HUDEP-2 (cell line): Measurements from ENCODE around the gene KAT6B.
A peak's percentile ranks its signal among the peaks of the same experiment; 100 is the strongest.

Source experiments
- DNase-seq, 76 experiments: peaks; one replicate each; lab custom pipeline; 2025; ENCODE audit not compliant: unreplicated experiment in 76 of 76; lab: John Stamatoyannopoulos, UW

The KAT6B gene

DNA sequence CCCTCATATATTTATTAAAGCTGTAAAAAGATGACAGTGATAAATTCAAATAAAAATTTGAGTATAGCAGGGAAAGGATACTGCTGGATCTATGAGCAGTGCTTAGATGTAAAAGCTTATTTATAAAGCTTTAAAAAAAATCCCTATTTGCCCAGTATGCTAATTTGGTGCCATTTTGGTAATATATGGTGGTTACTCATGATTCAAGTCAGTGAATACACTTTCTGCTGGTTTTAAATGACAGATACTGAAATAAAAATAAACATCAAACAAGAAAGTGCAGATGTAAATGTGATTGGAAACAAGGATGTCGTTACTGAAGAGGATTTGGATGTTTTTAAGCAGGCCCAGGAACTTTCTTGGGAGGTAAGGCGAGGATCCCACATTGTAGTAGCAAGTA, 150.7 kb downstream of the KAT6B start:
- no peak for DNase-seq

DNA sequence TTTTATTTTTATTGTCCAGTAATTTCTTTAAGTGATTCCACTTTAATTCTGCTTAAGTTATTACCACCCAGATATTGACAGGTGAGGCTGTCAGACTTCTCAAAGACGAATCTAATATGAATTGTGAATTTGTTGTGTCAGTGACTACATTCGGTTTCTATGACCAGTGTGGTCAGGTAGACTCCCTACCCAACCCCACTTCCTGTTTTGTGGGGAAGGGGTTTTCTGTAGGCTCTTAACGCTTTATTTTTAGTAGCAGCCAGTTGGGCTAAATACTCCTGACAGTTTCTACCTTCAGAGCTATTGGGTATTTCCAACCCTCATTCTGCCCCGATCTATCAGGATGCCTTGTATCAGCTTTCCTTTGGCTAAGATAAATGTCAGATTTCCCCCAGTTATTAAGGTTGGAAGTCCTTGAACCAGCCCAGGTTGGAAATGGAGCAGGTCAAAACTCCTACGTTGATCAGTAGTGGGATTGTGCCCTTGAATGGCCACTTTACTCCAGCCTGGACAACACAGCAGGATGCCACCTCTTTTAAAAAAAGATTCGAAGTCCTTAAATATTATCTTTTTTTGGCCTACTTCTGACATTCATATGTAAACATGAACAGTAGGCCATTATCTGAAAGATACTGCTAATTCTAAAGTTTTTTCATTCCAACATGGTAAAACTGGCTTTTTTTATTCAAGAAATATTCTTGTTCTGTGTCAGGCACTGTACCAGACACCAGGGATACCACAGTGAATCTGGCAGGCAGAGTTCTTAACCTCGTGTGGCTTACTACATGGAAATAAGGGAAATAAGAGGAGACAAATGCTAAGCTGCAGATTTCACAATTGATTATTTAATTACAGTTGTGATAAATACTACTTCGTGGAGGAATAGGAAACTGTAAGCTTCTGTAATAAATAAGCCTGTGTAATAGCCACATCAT, 151.8 kb downstream of the KAT6B start:
- no peak for DNase-seq

DNA sequence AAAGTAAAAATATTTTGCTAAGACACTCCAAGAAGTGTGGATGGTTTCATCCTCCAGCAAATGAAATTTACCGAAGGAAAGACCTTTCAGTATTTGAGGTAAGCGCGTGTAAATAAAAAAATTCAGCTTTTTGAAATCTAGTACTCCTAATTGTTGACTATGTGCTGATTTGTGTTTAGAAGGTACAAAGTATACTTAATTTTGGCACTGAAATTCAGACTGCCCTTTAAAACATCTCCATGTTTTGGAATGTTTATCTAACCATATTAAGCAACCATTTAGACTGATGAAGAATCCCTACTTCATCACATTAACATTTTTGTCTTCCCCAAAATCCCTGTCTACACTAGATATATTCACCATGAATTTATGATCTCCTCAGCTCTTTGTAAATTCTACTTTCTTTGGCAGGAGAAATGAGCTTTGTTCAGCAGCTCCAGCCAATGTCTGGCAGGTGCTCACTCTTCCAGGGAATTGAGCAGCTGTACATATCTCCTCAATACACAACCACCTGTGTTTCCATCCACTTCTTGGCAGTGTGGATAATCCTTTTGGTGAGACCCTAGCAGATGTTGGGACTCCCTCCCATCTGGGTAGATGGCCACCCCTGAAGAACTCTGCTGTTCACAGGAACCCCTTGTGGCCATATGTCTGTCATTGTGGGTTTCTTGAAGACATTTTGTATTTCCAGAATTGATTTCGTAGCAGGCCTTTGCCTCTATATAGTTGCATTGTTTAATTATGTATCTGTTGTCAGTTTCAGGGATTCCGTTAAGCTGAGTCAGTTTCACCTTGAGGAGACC, 155.6 kb downstream of the KAT6B start:
- DNase-seq, result no peak

DNA sequence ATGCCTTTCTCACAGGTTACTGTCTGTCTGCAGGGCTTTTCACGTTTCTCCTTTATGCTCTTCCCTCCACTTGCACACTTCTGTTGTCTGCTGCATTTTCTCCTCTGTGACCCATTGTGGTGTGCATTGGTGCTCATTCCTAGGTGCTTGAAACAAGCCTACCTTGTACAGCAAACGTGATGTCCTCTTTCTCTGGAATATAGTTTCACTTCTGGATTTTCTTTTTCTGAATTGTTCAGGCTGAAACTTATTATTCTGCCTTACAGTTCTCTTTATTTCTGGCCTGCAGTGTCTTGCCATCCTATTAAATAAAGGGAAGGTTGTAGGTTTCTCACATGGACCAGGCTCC, 156.2 kb downstream of the KAT6B start:
- DNase-seq, result no peak

DNA sequence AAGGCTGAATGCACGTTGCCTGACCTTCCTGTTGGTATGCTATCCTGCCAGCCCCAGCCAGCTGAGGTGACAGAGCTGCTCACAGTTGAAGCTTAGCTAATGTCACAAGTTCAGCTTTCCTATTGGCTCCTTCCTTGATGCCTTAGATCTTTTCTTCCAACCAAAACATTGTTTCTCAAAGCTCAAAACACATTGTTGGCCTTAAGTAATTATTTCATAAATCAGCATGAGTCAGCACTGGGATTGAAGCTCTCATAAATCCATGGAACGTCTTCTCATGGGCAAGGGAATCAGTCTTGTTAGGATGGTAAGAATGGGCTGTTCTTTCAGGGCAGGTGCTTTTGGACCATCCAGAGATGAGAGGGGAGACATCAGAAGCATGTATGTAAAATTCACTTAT, 157.0 kb downstream of the KAT6B start:
- DNase-seq, result no peak

DNA sequence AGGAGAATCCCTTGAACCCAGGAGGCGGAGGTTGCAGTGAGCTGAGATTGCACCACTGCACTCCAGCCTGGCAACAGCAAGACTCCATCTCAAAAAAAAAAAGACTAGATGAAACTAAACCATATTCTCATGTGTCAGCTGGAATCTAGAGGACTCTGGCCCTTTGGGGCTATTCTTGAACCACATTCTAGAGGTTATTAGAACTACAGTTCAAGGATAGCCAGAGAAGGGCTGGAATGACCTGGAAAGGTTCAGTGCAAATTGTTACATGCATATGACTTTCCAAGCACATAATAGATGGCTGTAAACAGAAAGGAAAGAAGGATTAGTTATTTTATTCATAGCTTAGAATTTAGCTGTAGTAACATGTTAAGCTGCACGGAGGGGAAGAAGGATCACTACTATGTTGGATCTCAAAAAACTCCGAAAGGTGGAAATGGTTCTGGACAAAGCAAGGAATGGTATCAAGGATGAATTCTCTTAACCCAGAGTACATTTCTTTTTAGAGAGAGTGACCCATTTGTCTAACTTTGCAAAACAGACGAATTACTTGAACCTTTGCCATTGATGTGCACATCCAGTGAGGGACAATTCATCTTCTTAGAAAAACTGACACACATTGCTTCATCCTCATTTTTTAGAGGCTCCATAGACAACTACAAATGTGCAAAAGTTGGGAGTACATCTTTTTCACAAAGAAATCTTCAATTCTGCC, 161.1 kb downstream of the KAT6B start:
- no peak for DNase-seq

DNA sequence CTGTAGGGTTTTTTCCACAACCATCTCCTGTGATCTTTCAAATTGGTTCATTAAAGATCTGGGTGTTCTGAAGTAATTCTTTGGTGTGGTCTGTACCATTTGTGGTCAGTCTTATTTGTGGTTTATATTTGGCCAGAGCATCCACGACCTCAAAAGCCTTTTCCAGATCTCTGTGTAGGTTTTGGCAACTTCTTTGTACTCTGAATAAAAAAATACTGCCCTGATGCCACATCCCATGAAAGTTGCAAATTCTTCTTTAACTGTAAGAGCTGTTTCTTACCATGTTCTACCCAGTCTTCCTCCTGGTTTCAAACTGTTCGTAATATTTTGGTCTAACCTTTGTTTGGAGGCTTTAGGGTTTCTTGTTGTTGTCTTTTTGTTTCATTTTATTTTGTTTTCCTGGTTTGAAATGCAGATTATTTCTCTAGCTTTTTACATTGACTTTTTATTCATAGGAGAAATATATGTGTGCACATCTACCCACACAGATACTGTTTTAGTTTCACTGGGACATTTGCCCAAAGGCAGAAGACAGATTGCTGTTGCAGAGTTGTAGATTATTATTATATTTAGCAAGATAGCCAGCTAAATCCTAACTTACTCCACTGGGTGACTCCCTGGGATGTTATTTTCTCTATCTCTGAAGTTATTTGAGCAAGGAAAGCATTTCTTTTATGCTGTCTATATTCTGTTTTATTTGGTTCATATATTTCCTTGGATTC, 161.8 kb downstream of the KAT6B start:
- DNase-seq, result no peak

DNA sequence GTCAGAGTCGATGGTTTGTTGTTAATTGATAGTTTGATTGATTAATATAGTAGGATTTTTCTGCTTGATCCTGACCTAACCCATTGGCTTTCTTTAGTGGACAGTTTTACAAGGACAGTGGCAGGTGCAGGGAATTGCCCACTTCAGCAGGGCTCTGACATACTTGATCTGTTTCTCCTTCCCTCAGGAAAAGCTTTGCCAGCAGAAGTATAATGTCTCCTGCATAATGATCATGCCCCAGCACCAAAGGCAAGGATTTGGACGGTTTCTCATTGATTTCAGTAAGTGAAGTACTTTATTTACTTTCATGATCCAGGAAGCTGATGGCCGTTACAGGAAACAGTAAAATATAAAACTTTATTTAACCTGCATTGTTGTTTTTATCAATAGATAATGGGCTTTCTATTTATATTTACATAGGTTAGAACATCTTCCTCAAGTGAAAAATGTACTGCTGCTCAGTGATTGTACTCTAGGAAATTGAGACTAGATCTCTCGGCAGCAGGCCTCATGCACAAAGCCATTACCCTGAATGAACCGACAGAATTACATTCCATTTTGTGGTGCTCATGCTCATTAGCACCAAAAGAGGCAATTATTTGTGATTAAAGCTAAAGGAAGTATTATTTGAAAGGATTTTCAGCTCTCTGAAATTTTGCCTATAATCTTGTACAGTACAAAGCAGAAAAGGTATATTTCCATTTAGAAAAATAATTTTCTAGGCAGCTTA, 162.6 kb downstream of the KAT6B start:
- DNase-seq, result no peak

DNA sequence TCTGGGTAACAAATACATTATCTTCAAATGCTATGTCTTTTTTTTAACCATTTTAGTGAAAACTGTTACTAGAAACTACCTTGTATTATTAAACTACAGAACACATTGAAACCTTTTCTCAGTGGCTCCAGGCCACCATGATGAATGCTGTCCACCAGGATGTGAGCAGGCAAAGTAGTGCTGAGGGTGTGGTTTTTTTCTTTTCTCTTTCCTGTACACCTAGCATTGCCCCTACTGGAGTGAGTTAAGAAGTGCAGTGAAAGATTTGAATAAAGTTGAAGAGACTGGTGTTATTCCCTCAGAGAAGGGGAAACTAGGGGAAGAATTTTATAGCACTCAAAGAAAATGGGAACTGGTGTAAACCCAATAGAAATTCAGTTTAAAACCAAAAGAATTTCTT, 165.0 kb downstream of the KAT6B start:
- DNase-seq, result peak in 22 of 76 experiments; percentile 5 to 45 (median 20)

DNA sequence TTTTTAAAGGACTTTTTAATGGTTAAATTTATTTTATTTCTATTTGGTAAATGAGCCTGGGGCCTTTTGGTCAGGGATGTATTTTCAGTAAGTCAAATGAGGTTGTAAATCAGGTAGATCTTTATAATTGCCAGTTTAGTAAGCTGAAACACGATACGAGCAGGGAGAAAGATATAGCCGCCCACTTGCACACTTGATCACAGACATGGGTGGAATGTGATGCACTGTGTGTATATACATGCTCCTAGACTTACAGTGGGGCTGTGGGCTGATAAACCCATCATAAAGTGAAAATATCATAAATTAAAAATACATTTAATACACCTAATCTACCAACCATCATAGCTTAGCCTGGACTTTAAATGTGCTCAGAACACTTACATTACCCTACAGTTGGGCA, 165.7 kb downstream of the KAT6B start:
- no peak for DNase-seq

DNA sequence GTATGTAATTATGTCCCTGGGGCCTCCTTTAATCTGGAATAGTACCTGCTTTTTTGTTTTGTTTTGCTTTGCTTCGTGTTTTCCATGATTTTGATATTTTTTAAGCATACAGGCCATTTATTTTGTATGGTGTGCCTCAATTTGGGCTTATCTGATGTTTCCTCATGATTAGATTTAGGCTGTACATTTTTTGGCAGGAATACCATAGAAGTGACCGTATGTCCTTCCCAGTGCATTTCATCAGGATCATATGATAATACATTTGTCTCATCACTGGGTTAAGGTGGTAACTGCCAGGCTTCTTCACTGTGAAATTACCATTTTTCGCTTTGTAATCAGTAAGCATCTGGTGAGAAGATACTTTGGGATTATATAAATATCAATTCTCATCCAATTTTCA, 167.2 kb downstream of the KAT6B start:
- DNase-seq, result no peak

DNA sequence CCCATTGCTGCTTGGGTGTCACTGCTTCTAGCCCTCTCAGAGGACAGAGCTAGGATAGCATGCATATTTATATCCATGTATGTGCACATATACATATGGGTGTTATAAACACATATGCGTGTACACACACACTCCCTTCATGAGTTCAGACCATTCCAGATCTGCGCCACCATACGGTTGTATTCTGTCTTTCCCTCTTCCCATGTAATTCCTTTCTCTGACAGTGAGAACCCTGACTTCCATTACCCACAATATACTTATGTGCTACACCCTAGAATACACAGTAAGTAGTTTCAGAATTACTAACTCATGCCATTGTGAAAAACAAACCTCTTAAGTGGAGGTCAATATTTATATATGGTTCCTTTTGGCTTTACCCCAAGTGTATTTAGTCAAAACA, 168.5 kb downstream of the KAT6B start:
- DNase-seq, result no peak

DNA sequence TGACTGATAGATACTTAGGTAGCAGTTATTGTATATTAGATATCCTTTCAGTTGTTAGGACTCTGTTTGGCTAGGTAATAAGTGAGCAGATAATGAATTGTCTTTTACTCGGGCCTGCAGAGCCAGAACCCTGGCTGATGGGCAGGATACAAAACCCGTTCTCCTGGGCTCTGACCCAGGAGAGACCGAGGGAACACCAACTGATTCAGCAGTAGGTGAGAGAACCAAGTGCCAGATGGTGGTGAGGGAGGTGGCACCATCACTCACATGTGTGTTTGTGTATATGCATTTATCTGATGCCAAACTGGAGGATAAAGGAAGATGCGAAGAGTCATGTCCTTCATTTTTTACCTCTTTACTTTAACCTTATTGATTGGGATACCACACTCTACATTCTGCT, 169.4 kb downstream of the KAT6B start:
- no peak for DNase-seq

DNA sequence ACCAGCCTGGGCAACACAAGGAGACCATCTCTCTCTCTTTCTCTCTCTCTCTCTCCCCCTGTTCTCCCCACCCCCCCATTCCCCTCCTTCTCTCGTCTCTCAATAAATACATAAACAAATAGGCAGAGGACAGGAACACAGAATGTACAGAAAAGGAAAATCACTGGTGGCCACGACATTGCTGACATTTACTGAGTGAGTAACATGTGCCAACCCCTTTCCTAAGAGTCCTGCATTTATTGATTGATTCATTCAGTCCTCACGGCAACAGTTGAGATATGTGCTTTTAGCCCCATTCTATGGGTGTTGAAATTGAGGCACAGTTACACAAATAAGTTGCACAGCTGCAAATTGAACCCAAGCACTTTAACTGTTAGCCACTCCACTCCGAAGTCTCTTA, 170.8 kb downstream of the KAT6B start:
- no peak for DNase-seq

DNA sequence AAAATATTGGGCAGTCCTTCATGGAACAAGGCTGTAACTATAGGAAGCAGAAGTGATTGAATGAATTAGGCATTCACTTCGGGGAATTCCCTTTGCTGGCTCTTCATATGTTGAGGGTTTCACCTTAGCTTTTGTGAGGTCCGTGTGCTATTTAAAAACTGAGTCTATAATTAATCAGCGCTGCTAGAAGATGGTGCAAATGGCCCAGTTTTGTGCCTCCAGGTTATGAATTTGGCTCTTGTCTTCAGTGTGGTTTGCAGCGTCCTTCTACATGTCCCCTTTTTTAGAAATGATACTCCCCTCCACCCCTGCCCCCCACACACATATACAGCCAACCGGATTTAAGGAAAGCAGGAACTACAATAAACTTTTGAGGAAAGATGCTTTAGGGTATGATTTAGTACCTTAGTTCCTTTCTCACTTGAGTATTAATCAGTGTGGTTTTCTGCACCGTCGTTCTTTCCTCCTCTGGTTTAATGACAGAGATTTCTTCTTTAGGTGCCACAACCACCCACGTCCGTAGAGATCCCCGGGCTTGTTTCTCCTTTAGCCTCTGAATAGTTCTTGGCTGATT, 174.4 kb downstream of the KAT6B start:
- DNase-seq, result no peak

DNA sequence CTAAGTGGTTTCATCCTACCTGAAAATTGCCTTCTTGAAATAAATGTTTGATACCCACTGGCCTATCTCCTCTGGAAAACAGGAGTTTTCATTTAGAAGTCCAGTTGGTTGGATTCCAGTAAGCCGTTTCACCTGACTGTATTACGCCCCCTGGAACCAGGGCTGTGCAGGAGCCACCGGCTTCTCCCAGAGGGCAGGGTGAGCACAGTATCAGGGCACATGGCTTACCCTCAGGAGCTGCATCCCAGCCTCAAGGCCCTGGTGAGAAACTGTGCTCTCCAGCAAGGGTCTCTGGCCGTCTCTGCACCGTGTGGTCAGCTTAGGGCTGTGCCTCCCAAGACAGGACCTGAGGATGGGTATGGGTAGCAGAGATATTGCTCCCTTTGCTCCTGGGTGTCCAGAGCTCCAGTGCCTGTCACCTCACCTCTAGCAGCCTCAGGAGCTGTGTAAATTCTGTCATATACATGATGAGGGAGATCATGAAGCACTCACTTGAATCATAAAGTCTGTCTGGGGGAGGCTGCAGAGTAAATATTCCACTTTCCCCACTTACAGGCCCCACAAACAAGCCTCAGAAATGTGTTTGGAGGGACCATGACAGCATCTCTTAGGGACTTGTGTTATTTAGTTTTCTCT, 175.4 kb downstream of the KAT6B start:
- DNase-seq, result no peak

DNA sequence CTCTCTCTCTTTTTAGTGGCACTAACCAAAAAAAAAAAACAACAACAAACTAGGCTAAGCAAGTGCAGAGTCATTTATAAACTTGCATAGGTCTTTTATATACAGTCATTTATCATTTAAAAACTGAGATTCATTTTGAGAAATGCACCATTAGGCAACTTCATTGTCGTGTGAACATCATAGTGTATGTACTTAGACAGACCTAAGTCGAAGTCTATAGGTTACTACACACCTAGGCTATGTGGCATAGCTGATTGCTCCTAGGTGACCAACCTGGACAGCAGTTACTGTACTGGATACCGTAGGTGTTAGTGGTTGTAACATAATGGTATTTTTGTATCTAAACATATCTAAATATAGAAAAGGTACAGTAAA, 175.9 kb downstream of the KAT6B start:
- no peak for DNase-seq

DNA sequence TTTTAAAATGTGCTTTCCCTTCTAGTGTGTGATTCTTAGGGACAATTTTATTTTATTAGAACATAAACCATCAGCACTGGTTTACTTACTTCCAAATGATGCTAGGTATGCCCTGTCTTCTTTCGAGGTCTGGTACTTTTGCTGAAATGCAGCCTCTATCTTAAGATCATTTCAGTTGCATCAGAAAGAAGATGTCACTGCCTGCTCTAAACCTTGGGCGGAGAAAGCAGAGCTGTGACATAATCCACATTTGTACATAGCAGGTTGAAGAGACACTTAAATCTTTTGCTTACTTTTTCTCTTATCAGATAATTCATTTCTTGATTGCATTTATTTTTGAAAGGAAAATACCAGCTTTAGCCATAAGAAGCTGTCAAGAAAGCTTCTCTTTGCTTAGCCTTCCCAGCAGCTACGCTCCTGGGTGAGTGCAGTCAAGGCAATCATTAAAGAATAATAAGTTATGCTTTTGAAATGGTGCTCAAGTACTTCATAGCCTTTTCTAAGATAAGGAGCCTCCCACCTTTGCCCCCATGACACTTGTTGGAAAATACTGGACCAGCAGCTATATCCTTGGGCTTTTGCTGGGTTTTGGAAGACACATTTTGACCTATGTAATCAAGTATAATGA, 176.7 kb downstream of the KAT6B start:
- DNase-seq, result no peak

DNA sequence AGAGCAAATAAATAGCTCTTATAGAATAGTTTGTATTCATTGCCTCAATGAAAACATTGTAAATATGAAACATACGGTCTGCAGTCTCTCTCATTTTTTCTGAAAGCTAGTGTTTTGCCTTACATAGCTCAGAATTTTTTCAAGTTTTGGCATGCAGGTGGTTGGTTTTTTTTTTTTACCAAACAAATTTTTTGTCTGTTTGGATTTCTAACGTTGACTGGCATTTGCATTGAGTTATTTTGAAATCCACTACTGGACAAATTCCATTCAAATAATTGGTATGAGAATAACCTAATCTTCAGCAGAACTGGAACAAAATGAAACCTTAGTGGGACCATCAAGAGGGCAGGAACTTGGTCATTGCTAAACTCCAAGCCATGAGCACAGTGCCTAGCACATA, 177.5 kb downstream of the KAT6B start:
- no peak for DNase-seq
